CD14-positive monocyte (primary cell): ENCODE measurements around the gene SNAI1. TPM values are rescaled to one million over a fixed set of nuclear protein-coding genes. Genes with fewer than 3 reads are reported as not detected.

ENCODE experiments used
- DNase-seq, 3 donors: peaks; one replicate each; pipeline ENCODE4 v3.0.0-alpha.2; 2011 to 2022
- H2AFZ ChIP-seq: 2 replicates; pipeline ENCODE4 v1.6.0; 2012; ENCODE audit warnings: mild to moderate bottlenecking, low read depth, low read length, inconsistent platforms; ENCODE audit not compliant: insufficient read depth, poor library complexity, severe bottlenecking
- H3K27ac ChIP-seq, 2 donors: 1 replicate in 1 of 2; 2 replicates in 1 of 2; pipeline ENCODE4 v1.5.1; 2012 to 2013; ENCODE audit warnings: low read length in 2 of 2, control low read depth in 1 of 2, inconsistent platforms in 1 of 2, low read depth in 1 of 2, mild to moderate bottlenecking in 1 of 2
- H3K27me3 ChIP-seq, 2 donors: one replicate each; pipeline versions ENCODE4 v1.6.0 to v1.6.1; 2011 to 2013; ENCODE audit warnings: low read length in 2 of 2; ENCODE audit not compliant: control insufficient read depth in 2 of 2, insufficient read depth in 2 of 2
- H3K36me3 ChIP-seq, 2 donors: replicated peaks in 1 of 2; 1 replicate in 1 of 2; 2 replicates in 1 of 2; pipeline versions ENCODE4 v1.5.1 to v1.6.1; 2012 to 2013; ENCODE audit warnings: low read length in 2 of 2, control low read depth in 1 of 2, inconsistent platforms in 1 of 2, mild to moderate bottlenecking in 1 of 2; ENCODE audit not compliant: insufficient read depth in 2 of 2, control insufficient read depth in 1 of 2
- H3K4me1 ChIP-seq, 2 donors: 1 replicate in 1 of 2; 2 replicates in 1 of 2; pipeline versions ENCODE4 v1.5.1 to v1.6.1; 2012 to 2013; ENCODE audit warnings: low read length in 2 of 2, control low read depth in 1 of 2, inconsistent platforms in 1 of 2, mild to moderate bottlenecking in 1 of 2, moderate library complexity in 1 of 2; ENCODE audit not compliant: insufficient read depth in 2 of 2, control insufficient read depth in 1 of 2
- H3K4me2 ChIP-seq: replicated peaks from 2 replicates; pipeline ENCODE3; 2012; ENCODE audit warnings: low read length, moderate library complexity, mild to moderate bottlenecking; ENCODE audit not compliant: poor library complexity, severe bottlenecking; ENCODE audit errors: extremely low read depth
- H3K4me3 ChIP-seq, 3 experiments: fragments of 200-600 bp in 1 of 3; sonication (generic) in 1 of 3; replicated peaks in 1 of 3; 1 replicate in 2 of 3; 2 replicates in 1 of 3; pipeline ENCODE4 v1.5.1; 2011 to 2013; ENCODE audit warnings: low read length in 3 of 3, mild to moderate bottlenecking in 3 of 3, control low read depth in 2 of 3, low read depth in 2 of 3, inconsistent platforms in 1 of 3, moderate library complexity in 1 of 3
- H3K79me2 ChIP-seq: 2 replicates; pipeline ENCODE4 v1.6.0; 2012; ENCODE audit warnings: mild to moderate bottlenecking, control low read depth, inconsistent platforms, low read length, moderate library complexity; ENCODE audit not compliant: insufficient read depth
- H3K9ac ChIP-seq: 2 replicates; pipeline ENCODE4 v1.6.0; 2017; ENCODE audit warnings: low read length, mild to moderate bottlenecking; ENCODE audit not compliant: insufficient read depth, poor library complexity, severe bottlenecking
- H3K9me3 ChIP-seq, 2 donors: replicated peaks in 1 of 2; 1 replicate in 1 of 2; 2 replicates in 1 of 2; pipeline versions ENCODE4 v1.5.1 to v1.6.1; 2012 to 2013; ENCODE audit warnings: low read length in 2 of 2, control low read depth in 1 of 2; ENCODE audit not compliant: control insufficient read depth in 1 of 2, insufficient read depth in 1 of 2
- H4K20me1 ChIP-seq: 2 replicates; pipeline ENCODE4 v1.6.0; 2012; ENCODE audit warnings: mild to moderate bottlenecking, low read length, control low read depth, moderate library complexity; ENCODE audit not compliant: insufficient read depth
- H3K27ac Mint-ChIP-seq, 7 donors: one replicate each; pipeline ENCODE4 v1.8.0; 2020; ENCODE audit warnings: mild to moderate bottlenecking in 7 of 7, mixed read lengths in 7 of 7, moderate library complexity in 6 of 7, inconsistent platforms in 2 of 7
- H3K27me3 Mint-ChIP-seq, 3 donors: one replicate each; pipeline ENCODE4 v1.8.0; 2021 to 2022; ENCODE audit warnings: low read depth in 3 of 3, mild to moderate bottlenecking in 3 of 3, mixed read lengths in 3 of 3, moderate library complexity in 3 of 3, inconsistent platforms in 1 of 3
- H3K36me3 Mint-ChIP-seq, 2 donors: one replicate each; pipeline ENCODE4 v1.8.0; 2020; ENCODE audit warnings: mixed read lengths in 2 of 2, inconsistent platforms in 1 of 2, mild to moderate bottlenecking in 1 of 2
- H3K4me1 Mint-ChIP-seq: one replicate; pipeline ENCODE4 v1.8.0; 2020; ENCODE audit warnings: mild to moderate bottlenecking, mixed read lengths
- H3K4me3 Mint-ChIP-seq, 2 donors: one replicate each; pipeline ENCODE4 v1.8.0; 2020; ENCODE audit warnings: mild to moderate bottlenecking in 2 of 2, mixed read lengths in 2 of 2, moderate library complexity in 1 of 2
- H3K9me3 Mint-ChIP-seq, 7 donors: one replicate each; pipeline ENCODE4 v1.8.0; 2020 to 2022; ENCODE audit warnings: mixed read lengths in 7 of 7, mild to moderate bottlenecking in 6 of 7, moderate library complexity in 6 of 7, inconsistent platforms in 2 of 7
- WGBS: methylation state at CpG from one replicate; pipeline ENCODE4 v1.1.5; 2013; ENCODE audit warnings: missing lambda C conversion rate; ENCODE audit not compliant: insufficient coverage; 5-methylcytosine and 5-hydroxymethylcytosine counted together
- intact Hi-C, 2 donors: fragments of 100-400 bp; cut with micrococcal nuclease; formaldehyde crosslinking; loops; one replicate each; pipeline versions ENCODE4 v1.15.0 to v1.15.1; 2023
- polyA plus RNA-seq, 3 donors: library from polyadenylated mRNA; depleted of rRNA in 1 of 3; unstranded in 2 of 3; stranded (reverse) in 1 of 3; fragments of 300-500 nt in 2 of 3; fragments of >200 nt in 1 of 3; fragmentation: Illumina TruSeq in 2 of 3; gene quantifications; 1 replicate in 2 of 3; 2 replicates in 1 of 3; pipeline ENCODE4 v1.2.3, GENCODE V29; 2012 to 2021
- TF ChIP-seq, protein P1 (sequence below): fragments of 200-600 bp; IDR thresholded peaks from one replicate; pipeline ENCODE4 v1.8.0; 2022; ENCODE audit warnings: antibody characterized with exemption, mild to moderate bottlenecking

SNAI1 gene
- polyA plus RNA-seq, 3 donors: 2.4 to 181 (median 2.6) TPM

DNA sequence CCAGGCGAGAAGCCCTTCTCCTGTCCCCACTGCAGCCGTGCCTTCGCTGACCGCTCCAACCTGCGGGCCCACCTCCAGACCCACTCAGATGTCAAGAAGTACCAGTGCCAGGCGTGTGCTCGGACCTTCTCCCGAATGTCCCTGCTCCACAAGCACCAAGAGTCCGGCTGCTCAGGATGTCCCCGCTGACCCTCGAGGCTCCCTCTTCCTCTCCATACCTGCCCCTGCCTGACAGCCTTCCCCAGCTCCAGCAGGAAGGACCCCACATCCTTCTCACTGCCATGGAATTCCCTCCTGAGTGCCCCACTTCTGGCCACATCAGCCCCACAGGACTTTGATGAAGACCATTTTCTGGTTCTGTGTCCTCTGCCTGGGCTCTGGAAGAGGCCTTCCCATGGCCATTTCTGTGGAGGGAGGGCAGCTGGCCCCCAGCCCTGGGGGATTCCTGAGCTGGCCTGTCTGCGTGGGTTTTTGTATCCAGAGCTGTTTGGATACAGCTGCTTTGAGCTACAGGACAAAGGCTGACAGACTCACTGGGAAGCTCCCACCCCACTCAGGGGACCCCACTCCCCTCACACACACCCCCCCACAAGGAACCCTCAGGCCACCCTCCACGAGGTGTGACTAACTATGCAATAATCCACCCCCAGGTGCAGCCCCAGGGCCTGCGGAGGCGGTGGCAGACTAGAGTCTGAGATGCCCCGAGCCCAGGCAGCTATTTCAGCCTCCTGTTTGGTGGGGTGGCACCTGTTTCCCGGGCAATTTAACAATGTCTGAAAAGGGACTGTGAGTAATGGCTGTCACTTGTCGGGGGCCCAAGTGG is 5.3 kb downstream of the SNAI1 start:
- TF ChIP-seq, protein P1, sequence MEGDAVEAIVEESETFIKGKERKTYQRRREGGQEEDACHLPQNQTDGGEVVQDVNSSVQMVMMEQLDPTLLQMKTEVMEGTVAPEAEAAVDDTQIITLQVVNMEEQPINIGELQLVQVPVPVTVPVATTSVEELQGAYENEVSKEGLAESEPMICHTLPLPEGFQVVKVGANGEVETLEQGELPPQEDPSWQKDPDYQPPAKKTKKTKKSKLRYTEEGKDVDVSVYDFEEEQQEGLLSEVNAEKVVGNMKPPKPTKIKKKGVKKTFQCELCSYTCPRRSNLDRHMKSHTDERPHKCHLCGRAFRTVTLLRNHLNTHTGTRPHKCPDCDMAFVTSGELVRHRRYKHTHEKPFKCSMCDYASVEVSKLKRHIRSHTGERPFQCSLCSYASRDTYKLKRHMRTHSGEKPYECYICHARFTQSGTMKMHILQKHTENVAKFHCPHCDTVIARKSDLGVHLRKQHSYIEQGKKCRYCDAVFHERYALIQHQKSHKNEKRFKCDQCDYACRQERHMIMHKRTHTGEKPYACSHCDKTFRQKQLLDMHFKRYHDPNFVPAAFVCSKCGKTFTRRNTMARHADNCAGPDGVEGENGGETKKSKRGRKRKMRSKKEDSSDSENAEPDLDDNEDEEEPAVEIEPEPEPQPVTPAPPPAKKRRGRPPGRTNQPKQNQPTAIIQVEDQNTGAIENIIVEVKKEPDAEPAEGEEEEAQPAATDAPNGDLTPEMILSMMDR: no peak
- Histone ChIP-seq H2AFZ (no peak overlapping the region), H3K27me3 (no peaks in the 10 kb centered on the region), H3K9me3 (no peaks in the 10 kb centered on the region), H3K4me2 (no peak overlapping the region), H3K4me1 (peaks cover 24 to 60% of the 10 kb centered on the region in 2 donors), H4K20me1 (peaks cover 35% of the 10 kb centered on the region), H3K4me3 (no peak overlapping the region), H3K36me3 (peaks cover 0 to 12% of the 10 kb centered on the region in 2 donors), H3K27ac (no peak overlapping the region), H3K79me2 (peaks cover 7% of the 10 kb centered on the region), H3K9ac (no peak overlapping the region)
- Mint-ChIP-seq H3K9me3 (no peaks in the 10 kb centered on the region), H3K4me3 (no peak overlapping the region), H3K4me1 (peaks cover 41% of the 10 kb centered on the region), H3K27me3 (peaks cover 0 to 3% (median 2%) of the 10 kb centered on the region in 3 donors), H3K36me3 (peaks cover 19 to 34% of the 10 kb centered on the region in 2 donors), H3K27ac (peak overlapping the region in 1 of 7 donors; percentile 31)
- DNase-seq: no peak
- intact Hi-C loops: no loop called here
- 91% methylated on average over 12 of the region's 18 CpGs for WGBS

DNA sequence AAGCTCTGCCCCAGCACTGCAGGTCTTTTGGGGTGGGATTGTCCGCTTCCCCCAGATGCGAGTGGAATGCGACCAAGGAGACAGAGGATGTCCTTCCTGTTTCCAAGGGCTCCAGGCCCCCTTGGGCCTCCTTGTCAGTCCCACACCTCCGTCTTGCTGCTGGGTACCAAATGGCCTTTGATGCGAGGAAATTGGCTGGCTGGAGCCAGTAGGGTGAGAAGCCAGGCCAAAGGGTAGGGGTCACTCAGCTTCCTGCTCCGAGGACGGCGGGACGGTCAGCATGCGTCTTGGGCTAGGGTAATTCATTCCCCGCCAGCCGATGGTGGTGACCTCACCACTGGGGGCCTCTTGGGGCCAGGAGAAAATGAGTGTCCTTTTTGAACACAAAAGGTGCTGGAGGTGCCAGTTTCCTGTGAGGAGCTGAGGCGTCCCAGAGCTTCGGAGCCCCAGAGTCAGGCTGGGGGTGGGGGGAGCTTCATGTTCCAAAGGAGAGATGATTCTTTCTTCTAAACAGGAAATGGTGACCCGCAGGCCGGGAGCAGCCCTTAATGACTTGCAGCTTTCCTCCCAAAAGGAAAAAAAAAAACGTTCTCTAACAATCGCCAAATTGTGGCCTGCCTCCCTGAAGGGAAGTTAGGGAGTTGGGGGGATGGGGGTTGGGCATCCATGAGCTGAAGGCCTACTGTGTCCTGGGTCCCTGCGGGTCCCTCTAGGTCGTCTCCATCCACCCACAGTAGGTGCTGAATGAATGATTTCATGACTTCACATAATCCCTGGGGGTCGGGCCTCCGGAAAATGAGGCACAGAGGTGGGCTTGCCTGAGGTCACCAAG is 6.7 kb downstream of the SNAI1 start:
- H3K79me2 ChIP-seq: no peaks in the 10 kb centered on the region
- peak overlapping the region; percentile 67 for H3K4me2 ChIP-seq
- no peaks in the 10 kb centered on the region for H3K9me3 ChIP-seq
- Mint-ChIP-seq H3K27ac (peak overlapping the region; percentile 53 to 90 (median 70)), H3K9me3 (no peaks in the 10 kb centered on the region), H3K36me3 (peaks cover 15 to 25% of the 10 kb centered on the region in 2 donors), H3K4me1 (peaks cover 40% of the 10 kb centered on the region), H3K4me3 (peak overlapping the region; percentile 57 to 64), H3K27me3 (peaks cover 0 to 6% (median 2%) of the 10 kb centered on the region in 3 donors)
- H4K20me1 ChIP-seq: peaks cover 21% of the 10 kb centered on the region
- 35% methylated on average over 14 of the region's 22 CpGs for WGBS
- DNase-seq: peak; percentile 45 to 72 (median 66)
- H3K36me3 ChIP-seq: peaks cover 0 to 12% of the 10 kb centered on the region in 2 donors
- no peaks in the 10 kb centered on the region for H3K27me3 ChIP-seq
- peak overlapping the region; percentile 22 to 61 for H3K27ac ChIP-seq
- intact Hi-C loops: no loop called here
- peak overlapping the region in 1 of 3 experiments; percentile 53 for H3K4me3 ChIP-seq
- peak overlapping the region; percentile 46 for H3K9ac ChIP-seq
- H2AFZ ChIP-seq: peak overlapping the region; percentile 56
- peaks cover 28 to 59% of the 10 kb centered on the region in 2 donors for H3K4me1 ChIP-seq
- TF ChIP-seq, protein P1: no peak
